Umbilical cord (tissue), 2 donors: ENCODE data around the gene XPO1. TPM values are rescaled to one million over a fixed set of nuclear protein-coding genes. Genes with fewer than 3 reads are reported as not detected.
"Not testable (repeated sequence)": the region's sequence is repeated elsewhere in the genome, so short reads cannot be mapped to it uniquely, and the experiment has no call there.

Experiments used
- DNase-seq: peaks from one replicate; pipeline ENCODE4 v3.0.0-alpha.2; 2015; ENCODE audit warnings: low spot score
- total RNA-seq: library from RNA; depleted of rRNA; stranded (reverse); fragments of >200 nt; gene quantifications from one replicate; pipeline ENCODE4 v1.2.3, GENCODE V29; 2014; ENCODE audit warnings: low replicate concordance; ENCODE audit not compliant: insufficient read depth

The XPO1 gene
- total RNA-seq, 1 donor from 2014 or later = 254 TPM

GRCh38 chr2:61470122-61470951 is 67.8 kb downstream of the XPO1 start:
- peak; percentile 80 for DNase-seq

- peak; percentile 32 for DNase-seq
These were observed 68.6 kb downstream of the XPO1 start for GRCh38 chr2:61469424-61470121.

GRCh38 chr2:61468231-61468630 is 69.9 kb downstream of the XPO1 start:
- not testable (repeated sequence) for DNase-seq

- DNase-seq = no peak
These were observed 73.1 kb downstream of the XPO1 start for GRCh38 chr2:61465045-61465444.

- DNase-seq = no peak
These were observed 74.2 kb downstream of the XPO1 start for GRCh38 chr2:61463769-61464475.

- no peak for DNase-seq
These were observed 76.8 kb downstream of the XPO1 start for GRCh38 chr2:61461404-61461803.

- DNase-seq = no peak
These were observed 78.0 kb downstream of the XPO1 start for GRCh38 chr2:61460163-61460562.

- no peak for DNase-seq
These were observed 81.3 kb downstream of the XPO1 start for GRCh38 chr2:61456746-61457420.

- no peak for DNase-seq
These were observed 81.9 kb downstream of the XPO1 start for GRCh38 chr2:61456070-61456745.

- not testable (repeated sequence) for DNase-seq
These were observed 83.2 kb downstream of the XPO1 start for GRCh38 chr2:61454972-61455371.

GRCh38 chr2:61454383-61454782 is 83.8 kb downstream of the XPO1 start:
- DNase-seq = no peak

- DNase-seq = no peak
These were observed 85.8 kb downstream of the XPO1 start for GRCh38 chr2:61452392-61452791.

GRCh38 chr2:61451178-61451577 is 87.0 kb downstream of the XPO1 start:
- no peak for DNase-seq

GRCh38 chr2:61450144-61450543 is 88.0 kb downstream of the XPO1 start:
- no peak for DNase-seq

GRCh38 chr2:61448229-61448628 is 89.9 kb downstream of the XPO1 start:
- DNase-seq = no peak

- not testable (repeated sequence) for DNase-seq
These were observed 91.2 kb downstream of the XPO1 start for GRCh38 chr2:61446971-61447370.

- no peak for DNase-seq
These were observed 94.7 kb downstream of the XPO1 start for GRCh38 chr2:61443342-61444041.

GRCh38 chr2:61439241-61440002 is 98.7 kb downstream of the XPO1 start:
- DNase-seq = no peak

GRCh38 chr2:61438670-61439069 is 99.5 kb downstream of the XPO1 start:
- DNase-seq = no peak

GRCh38 chr2:61437170-61437569 is 101.0 kb downstream of the XPO1 start:
- DNase-seq = no peak
